Effector memory CD8-positive, alpha-beta T cell (primary cell): Measurements from ENCODE around the gene LRRC3C.

ENCODE experiments used
- ATAC-seq: fragments of 150-1000 bp; cut with Tn5 transposase; replicated peaks from 2 replicates; pipeline ENCODE4 v1.10.0; 2021; ENCODE audit warnings: mild to moderate bottlenecking, moderate library complexity
- DNase-seq, 3 experiments: peaks; one replicate each; pipeline ENCODE4 v3.0.0; 2021
- H3K27ac Mint-ChIP-seq, 2 donors: one replicate each; pipeline ENCODE4 v1.8.0; 2022; ENCODE audit warnings: mild to moderate bottlenecking in 2 of 2, mixed read lengths in 2 of 2, moderate library complexity in 2 of 2
- H3K27me3 Mint-ChIP-seq, 2 donors: one replicate each; pipeline ENCODE4 v1.8.0; 2022; ENCODE audit warnings: mixed read lengths in 2 of 2
- H3K36me3 Mint-ChIP-seq: one replicate; pipeline ENCODE4 v1.8.0; 2022; ENCODE audit warnings: mild to moderate bottlenecking, moderate library complexity, mixed read lengths; ENCODE audit not compliant: insufficient read depth
- H3K4me1 Mint-ChIP-seq, 2 donors: one replicate each; pipeline ENCODE4 v1.8.0; 2022; ENCODE audit warnings: low read depth in 2 of 2, mixed read lengths in 2 of 2
- H3K4me3 Mint-ChIP-seq, 2 donors: one replicate each; pipeline ENCODE4 v1.8.0; 2022; ENCODE audit warnings: mild to moderate bottlenecking in 2 of 2, mixed read lengths in 2 of 2, moderate library complexity in 2 of 2
- H3K9me3 Mint-ChIP-seq, 2 donors: one replicate each; pipeline ENCODE4 v1.8.0; 2022; ENCODE audit warnings: mixed read lengths in 2 of 2

Gene LRRC3C

DNA sequence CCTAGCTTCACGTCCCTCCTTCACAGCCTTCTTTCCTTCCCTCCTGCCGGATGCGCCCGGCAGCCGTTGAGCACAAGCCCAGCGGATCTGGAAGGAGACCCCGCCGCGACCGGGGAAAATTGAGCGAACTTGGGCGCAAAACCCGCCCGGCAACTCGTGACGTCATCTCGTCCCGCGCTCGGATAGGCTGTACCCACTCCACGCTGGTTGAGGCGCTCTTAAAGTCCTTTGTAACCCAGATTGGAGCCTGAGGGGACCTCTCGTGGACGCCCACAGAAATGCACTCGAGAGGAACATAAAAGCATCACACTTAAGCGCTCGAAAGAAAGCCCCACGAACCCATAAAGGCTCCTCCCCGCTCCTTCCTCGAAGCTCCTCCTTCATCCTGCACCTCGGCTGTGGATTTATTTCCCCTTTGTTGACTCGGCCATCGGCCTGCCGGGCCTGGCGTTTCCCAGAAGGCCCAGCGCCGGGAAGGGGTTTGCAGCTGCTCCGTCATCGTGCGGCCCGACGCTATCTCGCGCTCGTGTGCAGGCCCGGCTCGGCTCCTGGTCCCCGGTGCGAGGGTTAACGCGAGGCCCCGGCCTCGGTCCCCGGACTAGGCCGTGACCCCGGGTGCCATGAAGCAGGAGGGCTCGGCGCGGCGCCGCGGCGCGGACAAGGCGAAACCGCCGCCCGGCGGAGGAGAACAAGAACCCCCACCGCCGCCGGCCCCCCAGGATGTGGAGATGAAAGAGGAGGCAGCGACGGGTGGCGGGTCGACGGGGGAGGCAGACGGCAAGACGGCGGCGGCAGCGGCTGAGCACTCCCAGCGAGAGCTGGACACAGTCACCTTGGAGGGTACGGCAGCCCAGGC is 53.0 kb downstream of the LRRC3C start, which contains the start of gene PSMD3:
PSMD3 (plus strand) TSS at position 457 of the 856 bp plus-strand sequence; CDS start at position 621, 164 bp downstream.
- peak within 1 kb of the TSS; percentile 92 to 98 for H3K27ac Mint-ChIP-seq
- peak within 1 kb of the TSS; percentile 89 to 96 for H3K4me3 Mint-ChIP-seq
- H3K27me3 Mint-ChIP-seq = peaks cover 0 to 4% of the 10 kb centered on the region in 2 donors
- peak; percentile 97 to 98 (median 97) for DNase-seq
- H3K4me1 Mint-ChIP-seq = peaks cover 27 to 36% of the 10 kb centered on the region in 2 donors
- H3K9me3 Mint-ChIP-seq = no peaks in the 10 kb centered on the region
- peak; percentile 89 for ATAC-seq
- peaks cover 43% of the 10 kb centered on the region for H3K36me3 Mint-ChIP-seq

DNA sequence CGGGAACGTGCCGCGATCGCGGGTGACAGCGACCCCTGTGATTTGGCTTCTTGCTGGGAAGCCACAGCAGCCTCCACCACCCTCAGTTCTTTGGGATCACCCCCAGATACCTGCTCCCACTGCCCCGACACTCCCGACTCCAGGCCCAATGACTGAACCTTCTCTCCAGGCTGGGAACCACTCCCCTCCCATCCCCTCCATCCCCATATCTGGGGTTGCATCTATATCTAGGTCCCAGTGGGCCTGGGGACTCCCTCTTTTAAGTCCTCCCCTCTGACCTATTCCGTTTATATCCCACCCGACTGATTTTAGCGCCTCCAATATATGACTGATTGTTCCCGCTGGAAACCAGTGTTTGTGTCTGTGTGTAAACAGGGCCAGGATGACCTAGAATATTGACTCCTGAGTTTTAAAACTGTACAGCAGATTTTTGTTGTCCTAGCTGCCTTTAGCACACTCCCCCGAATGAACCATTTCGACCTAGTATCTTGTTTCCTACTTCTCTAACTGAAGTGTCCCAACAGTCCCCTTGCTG is 53.7 kb downstream of the LRRC3C start:
- Mint-ChIP-seq H3K27ac (peak overlapping the region; percentile 92 to 98), H3K27me3 (no peaks in the 10 kb centered on the region), H3K4me1 (peaks cover 27 to 36% of the 10 kb centered on the region in 2 donors), H3K9me3 (no peaks in the 10 kb centered on the region), H3K36me3 (peaks cover 50% of the 10 kb centered on the region), H3K4me3 (peak overlapping the region; percentile 89 to 96)
- no peak for ATAC-seq
- DNase-seq = no peak

GRCh38 chr17:39981766-39982375 is 54.3 kb downstream of the LRRC3C start:
- Mint-ChIP-seq H3K4me3 (peak overlapping the region; percentile 89 to 96), H3K36me3 (peaks cover 56% of the 10 kb centered on the region), H3K4me1 (peaks cover 27 to 36% of the 10 kb centered on the region in 2 donors), H3K27me3 (no peaks in the 10 kb centered on the region), H3K27ac (peak overlapping the region; percentile 92 to 98), H3K9me3 (no peaks in the 10 kb centered on the region)
- ATAC-seq (no peak), DNase-seq (no peak)

GRCh38 chr17:39988206-39988810 is 60.8 kb downstream of the LRRC3C start:
- H3K4me1 Mint-ChIP-seq = peaks cover 8 to 12% of the 10 kb centered on the region in 2 donors
- peaks cover 97% of the 10 kb centered on the region for H3K36me3 Mint-ChIP-seq
- no peak overlapping the region for H3K4me3 Mint-ChIP-seq
- no peaks in the 10 kb centered on the region for H3K27me3 Mint-ChIP-seq
- peak overlapping the region in 1 of 2 donors; percentile 28 for H3K27ac Mint-ChIP-seq
- ATAC-seq (no peak), DNase-seq (no peak)
- H3K9me3 Mint-ChIP-seq = no peaks in the 10 kb centered on the region

DNA sequence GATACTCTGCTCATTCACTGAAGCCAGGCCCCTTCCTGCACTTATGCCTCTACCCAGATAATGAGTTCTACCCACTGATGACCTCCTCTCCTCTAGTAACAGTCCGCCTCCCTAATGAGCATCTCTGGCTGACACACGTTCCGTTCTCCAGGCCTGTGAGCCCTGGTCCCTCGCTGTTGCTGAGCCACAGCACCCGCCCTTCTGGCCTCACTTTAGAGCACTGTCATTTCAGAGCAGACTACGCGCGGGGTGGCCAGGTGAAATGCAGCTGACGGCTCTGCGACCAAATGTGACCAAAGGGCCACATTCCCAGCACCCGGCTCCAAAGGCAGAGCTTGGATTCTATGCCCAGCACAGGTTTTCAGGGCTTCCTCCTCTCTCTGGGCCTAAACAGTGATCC is 66.9 kb downstream of the LRRC3C start:
- ATAC-seq (no peak), DNase-seq (no peak)
- H3K4me3 Mint-ChIP-seq = no peak overlapping the region
- peaks cover 77% of the 10 kb centered on the region for H3K36me3 Mint-ChIP-seq
- peaks cover 0 to 6% of the 10 kb centered on the region in 2 donors for H3K4me1 Mint-ChIP-seq
- no peaks in the 10 kb centered on the region for H3K27me3 Mint-ChIP-seq
- H3K27ac Mint-ChIP-seq = peak overlapping the region in 1 of 2 donors; percentile 30
- no peaks in the 10 kb centered on the region for H3K9me3 Mint-ChIP-seq
